HuH-7.5 (cell line): ENCODE data around the gene PALMD.

Experiments
- DNase-seq: peaks from one replicate; pipeline ENCODE4 v3.0.0; 2011; ENCODE audit warnings: low spot score

Gene PALMD

DNA sequence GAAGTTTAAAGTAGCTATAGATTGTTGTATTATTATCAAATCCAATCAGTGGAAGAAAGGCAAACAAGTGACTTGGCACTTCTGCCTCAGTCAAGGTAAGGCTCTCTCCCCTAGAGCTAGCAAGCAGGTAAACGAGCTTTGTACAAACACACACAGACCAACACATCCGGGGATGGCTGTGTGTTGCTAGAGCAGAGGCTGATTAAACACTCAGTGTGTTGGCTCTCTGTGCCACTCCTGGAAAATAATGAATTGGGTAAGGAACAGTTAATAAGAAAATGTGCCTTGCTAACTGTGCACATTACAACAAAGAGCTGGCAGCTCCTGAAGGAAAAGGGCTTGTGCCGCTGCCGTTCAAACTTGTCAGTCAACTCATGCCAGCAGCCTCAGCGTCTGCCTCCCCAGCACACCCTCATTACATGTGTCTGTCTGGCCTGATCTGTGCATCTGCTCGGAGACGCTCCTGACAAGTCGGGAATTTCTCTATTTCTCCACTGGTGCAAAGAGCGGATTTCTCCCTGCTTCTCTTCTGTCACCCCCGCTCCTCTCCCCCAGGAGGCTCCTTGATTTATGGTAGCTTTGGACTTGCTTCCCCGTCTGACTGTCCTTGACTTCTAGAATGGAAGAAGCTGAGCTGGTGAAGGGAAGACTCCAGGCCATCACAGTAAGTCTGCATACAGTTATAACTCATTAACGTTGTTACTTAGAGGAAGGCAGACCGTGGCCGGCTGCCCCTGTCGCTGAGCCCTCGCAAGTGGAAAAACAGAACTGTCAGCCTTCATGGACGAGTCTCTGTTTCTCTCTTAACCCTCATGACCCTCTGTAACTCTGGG, at the start of gene PALMD:
PALMD (plus strand) TSS at position 415 of the 833 bp plus-strand sequence; CDS start at position 620, 205 bp downstream.
- DNase-seq: no peak

DNA sequence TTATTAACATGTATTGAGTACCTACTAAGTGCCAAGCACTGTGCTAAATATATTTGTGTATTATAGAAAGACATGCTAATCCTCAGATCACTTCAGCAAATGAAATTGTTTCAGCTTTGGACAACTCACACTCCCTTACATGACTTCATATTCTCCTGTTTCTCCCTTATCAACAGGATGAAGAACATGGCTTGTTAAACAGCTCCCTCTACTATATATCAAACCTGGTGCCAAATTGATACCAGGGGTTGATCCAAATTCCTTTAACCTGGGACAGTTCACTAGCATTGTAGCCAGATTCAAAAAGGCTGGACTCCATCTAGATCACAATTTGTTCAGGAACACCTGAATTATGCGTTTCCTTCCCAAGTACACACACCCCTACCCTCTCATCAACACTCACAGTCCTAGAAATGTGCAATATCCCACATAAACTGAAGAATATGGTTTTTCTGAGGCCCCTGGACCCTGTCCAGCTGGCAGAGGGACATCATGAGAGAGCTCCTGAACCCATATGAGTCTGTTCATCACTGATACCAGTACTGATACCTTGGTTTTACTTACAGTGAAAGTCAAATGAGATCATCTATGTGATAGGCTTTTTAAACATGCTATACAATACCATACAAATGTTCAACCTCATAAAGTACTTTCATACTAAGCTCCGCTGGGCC, 47.0 kb upstream of the PALMD start:
- no peak for DNase-seq

- DNase-seq: no peak
Observed at GRCh38 chr1:99599678-99600175, 46.2 kb upstream of the PALMD start.

DNA sequence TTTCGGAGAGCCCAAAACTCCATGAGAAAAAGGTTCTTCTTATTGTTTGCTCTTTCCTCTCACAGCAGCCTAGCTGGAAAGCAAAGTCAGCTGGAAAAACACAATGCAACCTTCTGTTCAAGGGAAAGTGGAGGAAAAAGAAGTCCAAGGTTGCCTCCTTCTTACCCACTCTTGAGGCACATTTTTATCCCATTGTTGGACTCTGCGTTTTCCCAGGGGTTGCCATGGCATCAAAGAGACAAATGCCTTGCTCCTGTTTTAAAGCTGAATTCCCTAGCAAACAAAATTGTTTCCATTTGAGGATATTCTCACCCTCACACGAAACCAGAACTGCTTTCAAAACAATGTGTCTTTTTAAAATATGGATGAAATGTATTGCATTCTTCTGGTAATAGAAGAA, 45.1 kb upstream of the PALMD start:
- no peak for DNase-seq

GRCh38 chr1:99601208-99601607, 44.7 kb upstream of the PALMD start:
- no peak for DNase-seq

DNA sequence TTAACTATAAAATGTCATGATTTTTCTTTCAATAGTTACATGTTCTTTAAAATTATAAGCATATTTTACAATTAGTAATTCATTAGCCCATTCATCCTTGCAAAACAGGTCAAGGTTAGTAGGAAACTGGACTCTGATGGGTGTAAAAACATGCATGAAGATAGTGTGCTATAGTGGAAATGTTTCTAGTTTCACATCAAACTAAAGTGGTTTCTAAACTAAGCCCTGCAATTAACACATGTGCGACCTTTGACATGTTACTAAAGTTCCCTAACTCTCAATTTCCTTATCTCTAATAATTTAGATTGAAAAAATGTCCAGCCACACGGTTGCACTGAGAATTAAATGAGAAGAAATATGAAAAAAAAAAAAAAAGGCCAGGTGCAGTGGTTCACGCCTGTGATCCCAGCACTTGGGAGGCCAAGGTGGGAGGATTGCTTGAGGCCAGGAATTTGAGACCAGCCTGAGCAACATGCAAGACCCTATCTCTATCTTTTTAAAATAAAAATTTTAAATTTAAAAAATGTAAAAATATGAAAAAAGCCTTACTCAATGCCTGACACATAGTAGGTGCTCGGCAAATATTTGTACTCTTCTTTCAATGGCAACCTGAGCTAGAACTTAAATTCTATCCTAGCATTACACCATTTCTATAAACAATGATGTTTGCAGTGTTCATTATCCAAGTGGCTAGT, 44.1 kb upstream of the PALMD start:
- DNase-seq: no peak

DNA sequence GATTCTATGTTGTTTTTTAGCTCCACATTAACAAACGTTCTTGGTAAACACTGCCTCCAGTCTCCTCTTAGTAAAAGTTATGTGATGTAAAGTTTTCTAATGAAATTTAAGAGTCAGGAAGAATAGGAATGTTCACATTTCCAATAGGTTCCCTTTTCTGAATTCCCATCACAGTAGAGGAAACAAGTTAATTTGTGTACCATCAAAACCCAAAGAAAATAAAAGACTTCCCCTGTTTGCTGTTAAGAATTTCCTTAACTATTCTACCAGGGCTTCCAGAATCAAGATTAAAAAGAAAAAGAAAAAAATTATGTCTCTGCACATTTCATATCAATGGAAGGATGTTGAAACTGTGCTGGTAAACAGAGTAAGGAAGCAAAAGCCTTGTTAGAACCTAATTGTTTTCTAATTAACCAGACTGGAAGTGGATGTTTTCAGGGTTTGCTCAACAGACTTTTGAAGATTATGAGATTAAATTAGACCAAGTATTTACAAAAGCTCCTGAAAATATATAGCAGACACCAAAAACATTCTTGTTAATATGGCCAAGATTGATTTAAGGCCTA, 43.4 kb upstream of the PALMD start:
- no peak for DNase-seq

DNA sequence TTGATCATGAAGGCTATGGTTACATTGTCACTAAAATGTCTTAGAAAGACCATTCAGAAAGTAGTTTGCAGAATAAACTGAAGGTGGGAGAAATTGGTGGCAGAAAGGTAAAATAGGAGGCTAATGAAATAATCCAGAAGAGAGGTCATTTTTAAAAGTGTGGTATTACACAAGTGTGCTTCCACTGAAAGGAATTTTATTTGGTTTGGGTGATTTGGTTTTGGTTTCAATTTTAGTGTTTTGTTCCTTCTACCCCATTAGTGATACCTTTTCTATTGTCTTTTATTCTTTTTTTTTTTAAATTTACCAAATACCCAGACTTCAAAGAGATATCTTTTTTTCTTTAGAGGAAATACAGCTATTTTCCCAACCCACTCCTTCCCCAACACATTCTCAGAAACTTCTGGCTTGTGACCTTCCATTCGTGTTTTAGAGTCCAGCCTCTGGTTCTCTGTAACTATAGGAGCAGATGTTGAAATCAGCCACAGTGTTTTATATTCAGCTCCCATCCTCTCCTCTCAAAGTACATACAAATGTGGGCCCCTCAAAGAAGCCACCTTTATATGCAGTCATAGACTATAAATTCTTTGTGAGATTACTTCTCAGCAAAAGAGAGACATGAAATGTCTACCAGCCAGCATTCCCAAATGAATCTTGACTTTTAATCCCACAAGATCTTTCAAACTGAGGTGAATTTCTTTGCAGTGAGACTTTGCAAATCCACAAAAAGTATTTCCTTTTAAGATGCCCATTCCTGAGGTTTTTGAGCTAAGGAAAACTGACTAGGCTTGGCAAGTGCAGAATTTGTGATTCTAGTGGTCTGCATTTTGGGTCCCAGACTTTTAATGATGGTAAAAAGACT, 42.0 kb upstream of the PALMD start:
- DNase-seq: no peak

DNA sequence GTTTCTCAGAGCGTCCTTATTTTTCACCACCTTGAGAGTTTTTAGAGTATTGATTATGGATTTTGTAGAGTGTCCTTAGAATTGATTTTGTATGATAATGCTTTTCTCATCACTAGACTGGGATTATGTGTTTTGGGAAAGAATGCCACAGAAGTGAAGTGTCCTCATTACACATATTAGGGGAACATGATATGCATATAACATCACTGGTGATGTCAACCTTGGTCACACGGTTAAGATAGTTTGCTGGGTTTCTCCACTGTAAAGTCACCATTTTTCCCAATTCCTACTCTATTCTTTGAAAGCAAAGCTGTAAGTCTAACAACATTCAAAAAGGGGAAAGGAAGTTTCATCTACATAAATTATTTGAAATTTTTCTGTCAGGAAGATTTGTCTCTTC, 39.6 kb upstream of the PALMD start:
- DNase-seq: no peak

DNA sequence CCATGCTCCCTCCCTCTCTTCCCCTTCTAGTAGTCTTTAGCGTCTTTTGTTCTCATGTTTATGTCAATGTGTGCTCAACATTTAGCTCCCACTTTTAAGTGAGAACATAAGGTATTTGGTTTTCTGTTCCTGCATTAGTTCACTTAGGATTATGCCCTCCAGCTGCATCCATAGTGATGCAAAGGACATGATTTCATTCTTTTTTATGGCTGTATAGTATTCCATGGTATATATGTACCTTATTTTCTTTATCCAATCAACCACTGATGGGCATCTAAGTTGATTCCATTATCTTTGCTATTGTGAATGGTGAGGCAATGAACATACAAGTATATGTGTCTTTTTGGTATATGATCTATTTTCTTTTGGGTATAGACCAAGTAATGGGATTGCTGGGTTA, 38.3 kb upstream of the PALMD start:
- DNase-seq: no peak

DNA sequence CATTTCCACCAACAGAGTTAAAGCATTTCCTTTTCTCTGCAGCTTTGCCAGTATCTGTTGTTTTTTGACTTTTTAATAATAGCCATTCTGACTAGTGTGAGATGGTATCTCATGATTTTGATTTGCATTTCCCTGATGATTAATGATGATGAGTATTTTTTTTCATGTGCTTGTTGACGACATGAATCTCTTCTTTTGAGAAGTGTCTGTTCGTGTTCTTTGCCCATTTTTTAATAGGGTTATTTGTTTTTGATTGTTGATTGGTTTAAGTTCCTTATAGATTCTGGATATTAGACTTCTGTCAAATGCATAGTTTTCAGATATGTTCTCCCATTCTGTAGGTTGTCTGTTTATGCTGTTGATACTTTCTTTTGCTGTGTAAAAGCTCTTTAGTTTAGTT, 37.9 kb upstream of the PALMD start:
- no peak for DNase-seq

DNA sequence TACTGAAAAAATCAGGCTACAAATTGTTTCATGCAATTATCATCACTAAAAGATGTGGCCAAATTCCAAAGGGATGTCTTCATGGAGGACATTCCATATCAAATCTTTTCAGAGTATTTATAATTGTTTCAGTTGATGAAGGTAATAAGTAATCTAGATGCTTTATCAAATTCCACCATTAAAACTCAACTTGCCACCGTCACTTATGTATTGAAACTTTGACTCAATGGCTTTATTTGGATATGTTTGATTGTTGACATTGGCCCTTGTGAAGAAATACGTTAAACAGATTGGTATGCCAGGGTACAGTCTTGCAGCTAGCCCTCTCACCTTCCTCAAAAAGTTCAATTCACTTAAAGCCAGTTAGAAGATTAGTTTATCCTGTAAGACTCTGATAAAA, 32.2 kb upstream of the PALMD start:
- no peak for DNase-seq

- no peak for DNase-seq
Observed at GRCh38 chr1:99614728-99615127, 31.2 kb upstream of the PALMD start.

DNA sequence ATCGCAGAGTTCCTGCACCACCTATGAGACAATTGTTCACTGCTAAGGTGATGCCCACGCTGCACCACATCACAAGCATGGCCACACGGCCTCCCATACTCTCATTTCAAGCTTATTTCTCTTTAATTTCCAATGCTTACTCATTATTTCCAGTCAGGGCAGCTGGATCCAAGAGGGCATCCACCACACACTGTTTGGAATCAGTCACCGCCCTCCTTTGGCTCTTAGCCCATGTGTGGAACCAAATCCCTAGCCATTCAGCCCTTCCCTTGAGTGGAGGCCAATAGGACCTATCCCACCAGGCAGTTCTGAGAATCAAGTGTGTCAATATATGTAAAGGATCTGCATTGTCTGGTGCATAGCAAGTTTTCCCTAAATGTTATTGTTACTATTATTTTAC, 26.3 kb upstream of the PALMD start:
- no peak for DNase-seq

GRCh38 chr1:99621340-99621901, 24.5 kb upstream of the PALMD start:
- no peak for DNase-seq

- no peak for DNase-seq
Observed at GRCh38 chr1:99622702-99623347, 23.1 kb upstream of the PALMD start.

DNA sequence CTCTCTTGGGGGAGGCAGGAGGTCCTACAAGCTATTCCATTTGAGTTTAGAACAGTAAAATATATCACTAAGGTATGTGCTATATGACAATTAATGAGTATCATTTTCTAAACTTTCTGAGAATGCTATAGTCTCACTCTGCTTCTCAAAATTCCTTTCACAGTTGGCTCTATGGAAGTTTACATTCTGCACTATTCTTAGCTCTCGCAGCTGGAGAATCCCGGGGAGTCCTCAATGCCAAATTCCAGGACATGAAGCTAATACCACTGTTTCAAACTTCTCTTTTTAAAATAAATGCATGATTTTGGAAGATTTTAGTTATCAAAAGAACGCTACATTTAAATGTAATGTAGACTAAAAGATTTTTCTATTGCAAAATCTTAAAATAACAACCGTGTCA, 22.4 kb upstream of the PALMD start:
- no peak for DNase-seq

GRCh38 chr1:99627615-99628014, 18.3 kb upstream of the PALMD start:
- no peak for DNase-seq

- no peak for DNase-seq
Observed at GRCh38 chr1:99629164-99629563, 16.7 kb upstream of the PALMD start.

DNA sequence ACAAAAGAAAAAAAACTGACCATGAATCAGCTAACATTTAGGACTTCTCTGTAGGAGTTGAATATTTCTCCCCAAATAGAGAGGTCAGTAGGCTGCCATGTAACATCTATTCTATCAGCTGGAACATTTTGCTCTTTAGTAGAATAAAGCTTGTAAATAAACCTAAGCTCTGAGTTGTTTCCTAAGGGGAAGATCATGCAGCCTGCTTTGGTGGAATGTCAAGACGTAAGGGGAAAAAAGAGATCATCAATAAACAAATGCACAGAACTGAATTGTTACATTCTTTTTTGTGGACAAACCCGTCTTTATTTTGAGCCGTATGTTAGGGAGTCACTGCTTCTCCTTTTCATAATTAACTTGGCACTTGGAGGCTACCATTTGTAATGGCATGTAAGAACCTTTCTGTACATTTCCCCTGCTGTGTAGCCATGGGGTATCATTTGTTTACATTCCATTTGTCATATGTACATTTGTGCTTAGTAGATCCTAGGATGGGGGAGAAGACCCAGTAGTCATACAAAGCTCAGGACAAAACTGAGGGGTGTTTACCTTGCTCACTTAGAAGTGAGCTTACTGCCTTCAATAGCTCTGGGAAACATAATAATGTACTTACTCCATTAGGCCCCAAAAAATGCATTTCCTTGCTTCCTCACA, 10.8 kb upstream of the PALMD start:
- no peak for DNase-seq
